Measurements from ENCODE around the gene ASPSCR1.

Gene ASPSCR1

GRCh38 chr17:82039695-82040299, 62.4 kb downstream of the ASPSCR1 start:
- no peaks in the 10 kb centered on the region for H3K9me3 ChIP-seq (ENCODE audit: control insufficient read depth in 5 of 5, low read length in 5 of 5)
- H3K27ac ChIP-seq (ENCODE audit: low read depth, low read length): no peak overlapping the region
- no peaks in the 10 kb centered on the region for H3K27me3 ChIP-seq (ENCODE audit: control insufficient read depth in 5 of 5, insufficient read depth in 4 of 5, low read length in 5 of 5)
- H3K4me1 ChIP-seq (ENCODE audit: control insufficient read depth in 5 of 5, insufficient read depth in 5 of 5, low read length in 5 of 5): peaks cover 4 to 27% (median 20%) of the 10 kb centered on the region in 5 donors
- H3K4me3 ChIP-seq (ENCODE audit: low read depth in 1 of 5, low read length in 5 of 5): no peak overlapping the region
- no peak overlapping the region for H3K9ac ChIP-seq (ENCODE audit: low read length in 5 of 5)
- H3K36me3 ChIP-seq (ENCODE audit: control insufficient read depth in 5 of 5, insufficient read depth in 5 of 5, low read length in 5 of 5): peaks cover 0 to 3% (median 0%) of the 10 kb centered on the region in 5 donors

- Histone ChIP-seq H3K27me3 (ENCODE audit: control insufficient read depth in 5 of 5, insufficient read depth in 4 of 5, low read length in 5 of 5) (no peaks in the 10 kb centered on the region), H3K9me3 (ENCODE audit: control insufficient read depth in 5 of 5, low read length in 5 of 5) (no peaks in the 10 kb centered on the region), H3K9ac (ENCODE audit: low read length in 5 of 5) (no peak overlapping the region), H3K4me1 (ENCODE audit: control insufficient read depth in 5 of 5, insufficient read depth in 5 of 5, low read length in 5 of 5) (peaks cover 4 to 19% (median 12%) of the 10 kb centered on the region in 5 donors), H3K36me3 (ENCODE audit: control insufficient read depth in 5 of 5, insufficient read depth in 5 of 5, low read length in 5 of 5) (no peaks in the 10 kb centered on the region), H3K4me3 (ENCODE audit: low read depth in 1 of 5, low read length in 5 of 5) (no peak overlapping the region), H3K27ac (ENCODE audit: low read depth, low read length) (no peak overlapping the region)
Observed at GRCh38 chr17:82041144-82041814, 63.9 kb downstream of the ASPSCR1 start.

GRCh38 chr17:82042649-82043048, 65.2 kb downstream of the ASPSCR1 start:
- Histone ChIP-seq H3K36me3 (ENCODE audit: control insufficient read depth in 5 of 5, insufficient read depth in 5 of 5, low read length in 5 of 5) (peaks cover 0 to 12% (median 8%) of the 10 kb centered on the region in 5 donors), H3K4me1 (ENCODE audit: control insufficient read depth in 5 of 5, insufficient read depth in 5 of 5, low read length in 5 of 5) (peaks cover 3 to 12% (median 4%) of the 10 kb centered on the region in 5 donors), H3K27me3 (ENCODE audit: control insufficient read depth in 5 of 5, insufficient read depth in 4 of 5, low read length in 5 of 5) (no peaks in the 10 kb centered on the region), H3K4me3 (ENCODE audit: low read depth in 1 of 5, low read length in 5 of 5) (no peak overlapping the region), H3K9ac (ENCODE audit: low read length in 5 of 5) (no peak overlapping the region), H3K9me3 (ENCODE audit: control insufficient read depth in 5 of 5, low read length in 5 of 5) (no peaks in the 10 kb centered on the region), H3K27ac (ENCODE audit: low read depth, low read length) (no peak overlapping the region)

GRCh38 chr17:82043507-82043906, 66.1 kb downstream of the ASPSCR1 start:
- Histone ChIP-seq H3K36me3 (ENCODE audit: control insufficient read depth in 5 of 5, insufficient read depth in 5 of 5, low read length in 5 of 5) (peaks cover 0 to 19% (median 17%) of the 10 kb centered on the region in 5 donors), H3K4me1 (ENCODE audit: control insufficient read depth in 5 of 5, insufficient read depth in 5 of 5, low read length in 5 of 5) (peaks cover 0 to 8% (median 1%) of the 10 kb centered on the region in 5 donors), H3K27me3 (ENCODE audit: control insufficient read depth in 5 of 5, insufficient read depth in 4 of 5, low read length in 5 of 5) (no peaks in the 10 kb centered on the region), H3K9me3 (ENCODE audit: control insufficient read depth in 5 of 5, low read length in 5 of 5) (no peaks in the 10 kb centered on the region), H3K27ac (ENCODE audit: low read depth, low read length) (no peak overlapping the region), H3K9ac (ENCODE audit: low read length in 5 of 5) (no peak overlapping the region), H3K4me3 (ENCODE audit: low read depth in 1 of 5, low read length in 5 of 5) (no peak overlapping the region)

GRCh38 chr17:82045936-82046484, 68.6 kb downstream of the ASPSCR1 start:
- Histone ChIP-seq H3K36me3 (ENCODE audit: control insufficient read depth in 5 of 5, insufficient read depth in 5 of 5, low read length in 5 of 5) (peaks cover 0 to 37% (median 25%) of the 10 kb centered on the region in 5 donors), H3K27me3 (ENCODE audit: control insufficient read depth in 5 of 5, insufficient read depth in 4 of 5, low read length in 5 of 5) (no peaks in the 10 kb centered on the region), H3K27ac (ENCODE audit: low read depth, low read length) (no peak overlapping the region), H3K9ac (ENCODE audit: low read length in 5 of 5) (no peak overlapping the region), H3K9me3 (ENCODE audit: control insufficient read depth in 5 of 5, low read length in 5 of 5) (no peaks in the 10 kb centered on the region), H3K4me1 (ENCODE audit: control insufficient read depth in 5 of 5, insufficient read depth in 5 of 5, low read length in 5 of 5) (peaks cover 1 to 17% (median 12%) of the 10 kb centered on the region in 5 donors), H3K4me3 (ENCODE audit: low read depth in 1 of 5, low read length in 5 of 5) (no peak overlapping the region)

GRCh38 chr17:82046903-82047302, 69.5 kb downstream of the ASPSCR1 start:
- Histone ChIP-seq H3K27me3 (ENCODE audit: control insufficient read depth in 5 of 5, insufficient read depth in 4 of 5, low read length in 5 of 5) (no peaks in the 10 kb centered on the region), H3K9me3 (ENCODE audit: control insufficient read depth in 5 of 5, low read length in 5 of 5) (no peaks in the 10 kb centered on the region), H3K36me3 (ENCODE audit: control insufficient read depth in 5 of 5, insufficient read depth in 5 of 5, low read length in 5 of 5) (peaks cover 0 to 37% (median 25%) of the 10 kb centered on the region in 5 donors), H3K9ac (ENCODE audit: low read length in 5 of 5) (no peak overlapping the region), H3K4me3 (ENCODE audit: low read depth in 1 of 5, low read length in 5 of 5) (no peak overlapping the region), H3K27ac (ENCODE audit: low read depth, low read length) (no peak overlapping the region), H3K4me1 (ENCODE audit: control insufficient read depth in 5 of 5, insufficient read depth in 5 of 5, low read length in 5 of 5) (peaks cover 1 to 19% (median 13%) of the 10 kb centered on the region in 5 donors)

- Histone ChIP-seq H3K4me1 (ENCODE audit: control insufficient read depth in 5 of 5, insufficient read depth in 5 of 5, low read length in 5 of 5) (peaks cover 1 to 22% (median 16%) of the 10 kb centered on the region in 5 donors), H3K36me3 (ENCODE audit: control insufficient read depth in 5 of 5, insufficient read depth in 5 of 5, low read length in 5 of 5) (peaks cover 0 to 37% (median 25%) of the 10 kb centered on the region in 5 donors), H3K4me3 (ENCODE audit: low read depth in 1 of 5, low read length in 5 of 5) (no peak overlapping the region), H3K9ac (ENCODE audit: low read length in 5 of 5) (no peak overlapping the region), H3K27me3 (ENCODE audit: control insufficient read depth in 5 of 5, insufficient read depth in 4 of 5, low read length in 5 of 5) (no peaks in the 10 kb centered on the region), H3K9me3 (ENCODE audit: control insufficient read depth in 5 of 5, low read length in 5 of 5) (no peaks in the 10 kb centered on the region), H3K27ac (ENCODE audit: low read depth, low read length) (no peak overlapping the region)
Observed at GRCh38 chr17:82047379-82047778, 70.0 kb downstream of the ASPSCR1 start.

GRCh38 chr17:82047914-82048570, 70.6 kb downstream of the ASPSCR1 start:
- Histone ChIP-seq H3K9me3 (ENCODE audit: control insufficient read depth in 5 of 5, low read length in 5 of 5) (no peaks in the 10 kb centered on the region), H3K27me3 (ENCODE audit: control insufficient read depth in 5 of 5, insufficient read depth in 4 of 5, low read length in 5 of 5) (no peaks in the 10 kb centered on the region), H3K27ac (ENCODE audit: low read depth, low read length) (no peak overlapping the region), H3K4me1 (ENCODE audit: control insufficient read depth in 5 of 5, insufficient read depth in 5 of 5, low read length in 5 of 5) (peaks cover 4 to 29% (median 23%) of the 10 kb centered on the region in 5 donors), H3K36me3 (ENCODE audit: control insufficient read depth in 5 of 5, insufficient read depth in 5 of 5, low read length in 5 of 5) (peaks cover 0 to 37% (median 25%) of the 10 kb centered on the region in 5 donors), H3K9ac (ENCODE audit: low read length in 5 of 5) (no peak overlapping the region), H3K4me3 (ENCODE audit: low read depth in 1 of 5, low read length in 5 of 5) (no peak overlapping the region)

GRCh38 chr17:82048571-82048971, 71.1 kb downstream of the ASPSCR1 start:
- Histone ChIP-seq H3K27ac (ENCODE audit: low read depth, low read length) (no peak overlapping the region), H3K4me3 (ENCODE audit: low read depth in 1 of 5, low read length in 5 of 5) (no peak overlapping the region), H3K9me3 (ENCODE audit: control insufficient read depth in 5 of 5, low read length in 5 of 5) (no peaks in the 10 kb centered on the region), H3K9ac (ENCODE audit: low read length in 5 of 5) (no peak overlapping the region), H3K4me1 (ENCODE audit: control insufficient read depth in 5 of 5, insufficient read depth in 5 of 5, low read length in 5 of 5) (peaks cover 4 to 34% (median 28%) of the 10 kb centered on the region in 5 donors), H3K36me3 (ENCODE audit: control insufficient read depth in 5 of 5, insufficient read depth in 5 of 5, low read length in 5 of 5) (peaks cover 0 to 37% (median 25%) of the 10 kb centered on the region in 5 donors), H3K27me3 (ENCODE audit: control insufficient read depth in 5 of 5, insufficient read depth in 4 of 5, low read length in 5 of 5) (no peaks in the 10 kb centered on the region)

GRCh38 chr17:82049106-82049505, 71.7 kb downstream of the ASPSCR1 start:
- H3K36me3 ChIP-seq (ENCODE audit: control insufficient read depth in 5 of 5, insufficient read depth in 5 of 5, low read length in 5 of 5): peaks cover 0 to 42% (median 30%) of the 10 kb centered on the region in 5 donors

More at GRCh38 chr17:82049106-82049505, 71.7 kb downstream of the ASPSCR1 start:
- Histone ChIP-seq H3K27me3 (ENCODE audit: control insufficient read depth in 5 of 5, insufficient read depth in 4 of 5, low read length in 5 of 5) (no peaks in the 10 kb centered on the region), H3K27ac (ENCODE audit: low read depth, low read length) (no peak overlapping the region), H3K4me1 (ENCODE audit: control insufficient read depth in 5 of 5, insufficient read depth in 5 of 5, low read length in 5 of 5) (peaks cover 4 to 39% (median 30%) of the 10 kb centered on the region in 5 donors), H3K4me3 (ENCODE audit: low read depth in 1 of 5, low read length in 5 of 5) (no peak overlapping the region), H3K9me3 (ENCODE audit: control insufficient read depth in 5 of 5, low read length in 5 of 5) (no peaks in the 10 kb centered on the region), H3K9ac (ENCODE audit: low read length in 5 of 5) (no peak overlapping the region)
